HepG2 (cell line): ENCODE data around the gene VAT1L.

Experiments used
- AHR ChIP-seq: IDR thresholded peaks from 2 replicates; pipeline ENCODE4 v1.6.1; 2018; ENCODE audit warnings: missing genetic modification reagents, missing compliant biosample characterization
- MXD4 ChIP-seq: IDR thresholded peaks from 2 replicates; pipeline ENCODE4 v1.6.1; 2016; ENCODE audit warnings: mild to moderate bottlenecking, missing biosample characterization, missing genetic modification reagents
- POLR2A ChIP-seq, 2 experiments: IDR thresholded peaks; 2 replicates each; pipeline ENCODE4 v1.6.1; 2011; ENCODE audit warnings: low read depth in 2 of 2, low read length in 2 of 2, mild to moderate bottlenecking in 1 of 2, moderate library complexity in 1 of 2; ENCODE audit not compliant: insufficient read depth in 1 of 2
- REST ChIP-seq, 2 experiments: IDR thresholded peaks; 2 replicates each; pipeline ENCODE4 v1.6.1; 2011 to 2012; ENCODE audit warnings: low read length in 2 of 2, borderline replicate concordance in 1 of 2, low read depth in 1 of 2, mild to moderate bottlenecking in 1 of 2, moderate library complexity in 1 of 2
- SALL2 ChIP-seq: sonication (generic); formaldehyde crosslinking; IDR thresholded peaks from 2 replicates; pipeline ENCODE4 v1.8.1; 2023; ENCODE audit warnings: mild to moderate bottlenecking, missing genetic modification reagents, inconsistent platforms
- U2AF2 ChIP-seq: fragments of 200-400 bp; formaldehyde crosslinking; IDR thresholded peaks from 2 replicates; pipeline ENCODE4 v1.6.1; 2017; ENCODE audit warnings: low read depth, mild to moderate bottlenecking, low read length
- ZBTB26 ChIP-seq: IDR thresholded peaks from 2 replicates; pipeline ENCODE4 v1.6.1; 2016; ENCODE audit warnings: missing compliant biosample characterization, missing genetic modification reagents, borderline replicate concordance
- ZNF790 ChIP-seq: sonication (generic); formaldehyde crosslinking; IDR thresholded peaks from 2 replicates; pipeline ENCODE4 v1.8.0; 2022; ENCODE audit warnings: missing genetic modification reagents, mild to moderate bottlenecking, borderline replicate concordance
- ZZZ3 ChIP-seq: sonication (generic); formaldehyde crosslinking; IDR thresholded peaks from 2 replicates; pipeline ENCODE4 v1.4.0; 2020; ENCODE audit warnings: missing genetic modification reagents, mild to moderate bottlenecking, borderline replicate concordance
- TF ChIP-seq, protein P1 (sequence below): IDR thresholded peaks from 2 replicates; pipeline ENCODE4 v1.4.0; 2020; ENCODE audit warnings: mild to moderate bottlenecking, missing genetic modification reagents
- TF ChIP-seq, protein P2 (sequence below): sonication (generic); formaldehyde crosslinking; IDR thresholded peaks from 2 replicates; pipeline ENCODE4 v1.5.0; 2020; ENCODE audit warnings: mild to moderate bottlenecking, missing genetic modification reagents, moderate library complexity

GRCh38 chr16:77913738-77914253 is 125.4 kb downstream of the VAT1L start:
- TF ChIP-seq SALL2 (no peak), ZNF790 (CRISPR knock-in tag) (no peak), REST (IDR thresholded peaks at IDR 0.05; ENCODE audit: borderline replicate concordance in 1 of 2, low read depth in 1 of 2, low read length in 2 of 2) (no peak), MXD4 (CRISPR knock-in tag) (no peak), ZZZ3 (CRISPR knock-in tag) (no peak), POLR2A (IDR thresholded peaks at IDR 0.05; ENCODE audit: insufficient read depth in 1 of 2, low read depth in 2 of 2, low read length in 2 of 2) (no peak), ZBTB26 (CRISPR knock-in tag) (no peak), AHR (CRISPR knock-in tag) (no peak), U2AF2 (no peak)
- TF ChIP-seq, protein P1, sequence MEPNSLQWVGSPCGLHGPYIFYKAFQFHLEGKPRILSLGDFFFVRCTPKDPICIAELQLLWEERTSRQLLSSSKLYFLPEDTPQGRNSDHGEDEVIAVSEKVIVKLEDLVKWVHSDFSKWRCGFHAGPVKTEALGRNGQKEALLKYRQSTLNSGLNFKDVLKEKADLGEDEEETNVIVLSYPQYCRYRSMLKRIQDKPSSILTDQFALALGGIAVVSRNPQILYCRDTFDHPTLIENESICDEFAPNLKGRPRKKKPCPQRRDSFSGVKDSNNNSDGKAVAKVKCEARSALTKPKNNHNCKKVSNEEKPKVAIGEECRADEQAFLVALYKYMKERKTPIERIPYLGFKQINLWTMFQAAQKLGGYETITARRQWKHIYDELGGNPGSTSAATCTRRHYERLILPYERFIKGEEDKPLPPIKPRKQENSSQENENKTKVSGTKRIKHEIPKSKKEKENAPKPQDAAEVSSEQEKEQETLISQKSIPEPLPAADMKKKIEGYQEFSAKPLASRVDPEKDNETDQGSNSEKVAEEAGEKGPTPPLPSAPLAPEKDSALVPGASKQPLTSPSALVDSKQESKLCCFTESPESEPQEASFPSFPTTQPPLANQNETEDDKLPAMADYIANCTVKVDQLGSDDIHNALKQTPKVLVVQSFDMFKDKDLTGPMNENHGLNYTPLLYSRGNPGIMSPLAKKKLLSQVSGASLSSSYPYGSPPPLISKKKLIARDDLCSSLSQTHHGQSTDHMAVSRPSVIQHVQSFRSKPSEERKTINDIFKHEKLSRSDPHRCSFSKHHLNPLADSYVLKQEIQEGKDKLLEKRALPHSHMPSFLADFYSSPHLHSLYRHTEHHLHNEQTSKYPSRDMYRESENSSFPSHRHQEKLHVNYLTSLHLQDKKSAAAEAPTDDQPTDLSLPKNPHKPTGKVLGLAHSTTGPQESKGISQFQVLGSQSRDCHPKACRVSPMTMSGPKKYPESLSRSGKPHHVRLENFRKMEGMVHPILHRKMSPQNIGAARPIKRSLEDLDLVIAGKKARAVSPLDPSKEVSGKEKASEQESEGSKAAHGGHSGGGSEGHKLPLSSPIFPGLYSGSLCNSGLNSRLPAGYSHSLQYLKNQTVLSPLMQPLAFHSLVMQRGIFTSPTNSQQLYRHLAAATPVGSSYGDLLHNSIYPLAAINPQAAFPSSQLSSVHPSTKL (CRISPR knock-in tag), result no peak
- TF ChIP-seq, protein P2, sequence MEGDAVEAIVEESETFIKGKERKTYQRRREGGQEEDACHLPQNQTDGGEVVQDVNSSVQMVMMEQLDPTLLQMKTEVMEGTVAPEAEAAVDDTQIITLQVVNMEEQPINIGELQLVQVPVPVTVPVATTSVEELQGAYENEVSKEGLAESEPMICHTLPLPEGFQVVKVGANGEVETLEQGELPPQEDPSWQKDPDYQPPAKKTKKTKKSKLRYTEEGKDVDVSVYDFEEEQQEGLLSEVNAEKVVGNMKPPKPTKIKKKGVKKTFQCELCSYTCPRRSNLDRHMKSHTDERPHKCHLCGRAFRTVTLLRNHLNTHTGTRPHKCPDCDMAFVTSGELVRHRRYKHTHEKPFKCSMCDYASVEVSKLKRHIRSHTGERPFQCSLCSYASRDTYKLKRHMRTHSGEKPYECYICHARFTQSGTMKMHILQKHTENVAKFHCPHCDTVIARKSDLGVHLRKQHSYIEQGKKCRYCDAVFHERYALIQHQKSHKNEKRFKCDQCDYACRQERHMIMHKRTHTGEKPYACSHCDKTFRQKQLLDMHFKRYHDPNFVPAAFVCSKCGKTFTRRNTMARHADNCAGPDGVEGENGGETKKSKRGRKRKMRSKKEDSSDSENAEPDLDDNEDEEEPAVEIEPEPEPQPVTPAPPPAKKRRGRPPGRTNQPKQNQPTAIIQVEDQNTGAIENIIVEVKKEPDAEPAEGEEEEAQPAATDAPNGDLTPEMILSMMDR (CRISPR knock-in tag), result no peak
